HepG2 (cell line): ENCODE results near the gene MASP1. TPM values are rescaled to one million over a fixed set of nuclear protein-coding genes. Genes with fewer than 3 reads are reported as not detected.

ENCODE experiments used
- ATAC-seq: fragments of 200-7000 bp; cut with Tn5 transposase; 3 replicates; pipeline ENCODE4 v1.9.1; 2020; ENCODE audit warnings: mild to moderate bottlenecking, moderate library complexity
- BruUV-seq: library from RNA; stranded (reverse); fragments of 400-500 nt; replicated peaks from 2 replicates; lab custom pipeline; 2021; lab: Mats Ljungman, UMichigan
- CTCF ChIA-PET: fragments of 300-600 bp; formaldehyde crosslinking; extraction: SDS; loops from one replicate; lab custom pipeline; 2021; ENCODE audit warnings: low total read pairs, inconsistent platforms, low intra/inter-chr PET ratio; lab: Yijun Ruan, JAX
- POLR2A ChIA-PET: fragments of 350-600 bp; sonication (Branson Sonifier 250); formaldehyde crosslinking; loops from one replicate; lab custom pipeline; 2020; ENCODE audit warnings: antibody characterized with exemption, inconsistent platforms; lab: Yijun Ruan, JAX
- DNase-seq: peaks from one replicate; pipeline ENCODE4 v3.0.0-alpha.2; 2015; ENCODE audit warnings: low spot score
- FAIRE-seq: peaks from 3 replicates; lab custom pipeline; 2011; peaks lifted over from hg19 to GRCh38; lab: Jason Lieb, UNC
- H2AFZ ChIP-seq: one replicate; pipeline ENCODE4 v1.6.1; 2011; ENCODE audit warnings: low read length, inconsistent platforms
- H3K27ac ChIP-seq: fragments of 300-600 bp; 3 replicates; pipeline ENCODE4 v1.8.0; 2011; ENCODE audit warnings: mixed run types, mild to moderate bottlenecking, mixed read lengths, low read length, inconsistent platforms; ENCODE audit not compliant: insufficient read depth; ENCODE audit errors: extremely low read length
- H3K27me3 ChIP-seq, 2 experiments: fragments of 200-600 bp in 1 of 2; 2 replicates in 1 of 2; 3 replicates in 1 of 2; pipeline versions ENCODE4 v1.6.0 to v1.8.0; 2011; ENCODE audit warnings: low read length in 2 of 2, mild to moderate bottlenecking in 2 of 2, moderate library complexity in 2 of 2, inconsistent platforms in 1 of 2; ENCODE audit not compliant: insufficient read depth in 2 of 2, control insufficient read depth in 1 of 2
- H3K36me3 ChIP-seq, 2 experiments: fragments of 200-600 bp in 1 of 2; replicated peaks in 1 of 2; 2 replicates in 1 of 2; 3 replicates in 1 of 2; pipeline versions ENCODE4 v1.5.1 to v1.8.0; 2011; ENCODE audit warnings: low read length in 2 of 2, inconsistent platforms in 1 of 2; ENCODE audit not compliant: insufficient read depth in 2 of 2, control insufficient read depth in 1 of 2
- H3K4me1 ChIP-seq: 2 replicates; pipeline ENCODE4 v1.5.1; 2012; ENCODE audit warnings: low read length, inconsistent platforms; ENCODE audit not compliant: insufficient read depth
- H3K4me2 ChIP-seq: 2 replicates; pipeline ENCODE4 v1.6.0; 2011; ENCODE audit warnings: low read depth, low read length, inconsistent platforms
- H3K4me3 ChIP-seq, 3 experiments: fragments of 200-600 bp in 1 of 3; sonication (generic), shearing (Covaris generic) in 1 of 3; replicated peaks in 1 of 3; 2 replicates each; pipeline ENCODE4 v1.5.1; 2011 to 2016; ENCODE audit warnings: low read length in 3 of 3, inconsistent platforms in 2 of 3, low read depth in 2 of 3, mild to moderate bottlenecking in 2 of 3, control low read depth in 1 of 3, mixed read lengths in 1 of 3; ENCODE audit not compliant: insufficient read depth in 1 of 3
- H3K79me2 ChIP-seq: one replicate; pipeline ENCODE4 v1.6.1; 2011; ENCODE audit warnings: low read length, inconsistent platforms; ENCODE audit not compliant: insufficient read depth
- H3K9ac ChIP-seq: 2 replicates; pipeline ENCODE4 v1.6.0; 2011; ENCODE audit warnings: mild to moderate bottlenecking, low read depth, low read length, inconsistent platforms; ENCODE audit not compliant: insufficient read depth
- H3K9me3 ChIP-seq: 2 replicates; pipeline ENCODE4 v1.5.1; 2012; ENCODE audit warnings: mild to moderate bottlenecking, low read length
- H4K20me1 ChIP-seq: 2 replicates; pipeline ENCODE4 v1.6.0; 2011; ENCODE audit warnings: inconsistent platforms, mild to moderate bottlenecking, low read length, moderate library complexity; ENCODE audit not compliant: insufficient read depth
- DNMT3B ChIP-seq: conservative IDR thresholded peaks from 2 replicates; pipeline ENCODE4 v1.6.1; 2016; ENCODE audit warnings: missing biosample characterization, control low read depth
- FIP1L1 ChIP-seq: fragments of 200-400 bp; formaldehyde crosslinking; IDR thresholded peaks from 2 replicates; pipeline ENCODE4 v1.6.1; 2018; ENCODE audit warnings: low read depth, mild to moderate bottlenecking, low read length, moderate library complexity, borderline replicate concordance; ENCODE audit not compliant: insufficient read depth
- GATA4 ChIP-seq: sonication (generic); IDR thresholded peaks from 2 replicates; pipeline ENCODE4 v1.6.1; 2016; ENCODE audit warnings: antibody characterized with exemption, low read depth, borderline replicate concordance
- MLX ChIP-seq: IDR thresholded peaks from 2 replicates; pipeline ENCODE4 v1.6.1; 2016
- PAXIP1 ChIP-seq: sonication (generic); formaldehyde crosslinking; conservative IDR thresholded peaks from 2 replicates; pipeline ENCODE4 v1.4.0; 2020; ENCODE audit warnings: mild to moderate bottlenecking, missing genetic modification reagents, moderate library complexity
- PHF20 ChIP-seq: sonication (generic); formaldehyde crosslinking; IDR thresholded peaks from 2 replicates; pipeline ENCODE4 v1.5.0; 2020; ENCODE audit warnings: mild to moderate bottlenecking, missing genetic modification reagents
- PHF5A ChIP-seq: IDR thresholded peaks from one replicate; pipeline ENCODE4 v1.6.1; 2018; ENCODE audit warnings: low read depth, missing genetic modification reagents; ENCODE audit not compliant: unreplicated experiment
- REPIN1 ChIP-seq: sonication (generic); formaldehyde crosslinking; IDR thresholded peaks from 2 replicates; pipeline ENCODE4 v1.8.0; 2022; ENCODE audit warnings: missing genetic modification reagents, low read depth, mild to moderate bottlenecking, borderline replicate concordance
- STAG1 ChIP-seq: sonication (generic); formaldehyde crosslinking; IDR thresholded peaks from 2 replicates; pipeline ENCODE4 v1.4.0; 2020; ENCODE audit warnings: missing genetic modification reagents
- THAP11 ChIP-seq: IDR thresholded peaks from 2 replicates; pipeline ENCODE4 v1.6.1; 2016; ENCODE audit warnings: missing biosample characterization, missing genetic modification reagents
- TIGD3 ChIP-seq: sonication (generic); formaldehyde crosslinking; IDR thresholded peaks from 2 replicates; pipeline ENCODE4 v1.5.1; 2020; ENCODE audit warnings: mild to moderate bottlenecking, missing genetic modification reagents, borderline replicate concordance
- ZFP90 ChIP-seq: sonication (generic); formaldehyde crosslinking; IDR thresholded peaks from 2 replicates; pipeline ENCODE4 v1.8.0; 2022; ENCODE audit warnings: missing genetic modification reagents, mild to moderate bottlenecking, inconsistent platforms, borderline replicate concordance
- ZNF207 ChIP-seq: fragments of 450-650 bp; IDR thresholded peaks from 2 replicates; pipeline ENCODE4 v1.6.1; 2016; ENCODE audit warnings: antibody characterized with exemption, borderline replicate concordance
- ZNF550 ChIP-seq: sonication (generic); formaldehyde crosslinking; IDR thresholded peaks from 2 replicates; pipeline ENCODE4 v1.4.0; 2020; ENCODE audit warnings: mild to moderate bottlenecking, missing genetic modification reagents, borderline replicate concordance
- ZNF552 ChIP-seq: sonication (generic); formaldehyde crosslinking; IDR thresholded peaks from 2 replicates; pipeline ENCODE4 v1.9.0; 2022; ENCODE audit warnings: missing genetic modification reagents, mild to moderate bottlenecking, borderline replicate concordance
- ZNF660 ChIP-seq: sonication (generic); formaldehyde crosslinking; IDR thresholded peaks from 2 replicates; pipeline ENCODE4 v1.5.1; 2020; ENCODE audit warnings: mild to moderate bottlenecking, low read depth, missing genetic modification reagents, borderline replicate concordance
- ZNF776 ChIP-seq: sonication (generic); formaldehyde crosslinking; IDR thresholded peaks from 2 replicates; pipeline ENCODE4 v1.4.0; 2020; ENCODE audit warnings: mild to moderate bottlenecking, missing genetic modification reagents
- WGBS: methylation state at CpG from one replicate; pipeline ENCODE4 v1.1.6; 2017; ENCODE audit warnings: low lambda C conversion rate; 5-methylcytosine and 5-hydroxymethylcytosine counted together
- in situ Hi-C: cut with HindIII; loops from 2 replicates; pipeline ENCODE4 v1.10.0; 2017; ENCODE audit warnings: low pct_unique_long_range_greater_than_20kb; ENCODE audit not compliant: extremely low pct_ligation_motif_present
- intact Hi-C: fragments of 100-400 bp; cut with micrococcal nuclease; formaldehyde crosslinking; loops from one replicate; pipeline ENCODE4 v1.10.0; 2022; ENCODE audit not compliant: unreplicated experiment
- polyA plus RNA-seq, 8 experiments: library from polyadenylated mRNA; depleted of rRNA in 3 of 8; stranded (reverse) in 7 of 8; unstranded in 1 of 8; fragments of >200 nt; fragmentation: Illumina TruSeq in 4 of 8; extraction: Trizol in 4 of 8; gene quantifications; 2 replicates each; pipeline versions ENCODE4 v1.2.1 to v1.2.3, GENCODE V29; 2011 to 2016; ENCODE audit warnings: low read depth in 4 of 8, missing spikeins in 1 of 8, mixed read lengths in 1 of 8; ENCODE audit not compliant: insufficient read depth in 1 of 8
- total RNA-seq, 5 experiments: library from RNA; depleted of rRNA; stranded (reverse); fragments of >200 nt; fragmentation: Illumina TruSeq; extraction: Trizol; gene quantifications; 2 replicates each; pipeline ENCODE4 v1.2.3, GENCODE V29; 2016; ENCODE audit warnings: low read depth in 1 of 5

Gene MASP1
- total and polyA plus RNA-seq, 2 of the 13 experiments (the other 11 are each of a cell fraction or from before 2014, with no cell fraction given): 10.8 to 56.0 TPM

- no peaks in the 10 kb centered on the region for H3K79me2 ChIP-seq
- H3K27me3 ChIP-seq: no peaks in the 10 kb centered on the region
- no peaks in the 10 kb centered on the region for H3K9me3 ChIP-seq
- no peak for FAIRE-seq
- no TSS peak for BruUV-seq
- no peaks in the 10 kb centered on the region for H4K20me1 ChIP-seq
- no peaks in the 10 kb centered on the region for H3K4me1 ChIP-seq
- intact Hi-C loops: no loop called here
- in situ Hi-C loops: no loop called here
- no peak for ATAC-seq
- H2AFZ ChIP-seq: no peak overlapping the region
- no peaks in the 10 kb centered on the region for H3K36me3 ChIP-seq
- ChIA-PET POLR2A (no interaction called here), CTCF (no interaction called here)
- no peak overlapping the region for H3K27ac ChIP-seq
- no peak for DNase-seq
- TF ChIP-seq ZNF550 (CRISPR knock-in tag): no peak
- no peak for TF ChIP-seq ZNF552 (CRISPR knock-in tag)
- TF ChIP-seq STAG1: no peak
- no peak for TF ChIP-seq ZNF660 (CRISPR knock-in tag)
- no peak for TF ChIP-seq ZFP90 (CRISPR knock-in tag)
- no peak for TF ChIP-seq THAP11
- no peak for TF ChIP-seq GATA4
- TF ChIP-seq PHF5A (CRISPR knock-in tag): no peak
- TF ChIP-seq DNMT3B (CRISPR knock-in tag): no peak
- TF ChIP-seq MLX: no peak
- TF ChIP-seq REPIN1 (CRISPR knock-in tag): no peak
- TF ChIP-seq ZNF776: no peak
- TF ChIP-seq PAXIP1 (CRISPR knock-in tag): no peak
- no peak for TF ChIP-seq ZNF207
- TF ChIP-seq TIGD3 (CRISPR knock-in tag): no peak
- no peak for TF ChIP-seq PHF20 (CRISPR knock-in tag)
- TF ChIP-seq FIP1L1: no peak
- 53% methylated on average over 1 of the region's 1 CpG for WGBS
- H3K9ac ChIP-seq: no peak overlapping the region
- H3K4me2 ChIP-seq: no peak overlapping the region
- no peak overlapping the region for H3K4me3 ChIP-seq
Measured at GRCh38 chr3:187238239-187238638, 53.3 kb downstream of the MASP1 start.
